H9 (cell line): ENCODE data around the gene TCHH. TPM values are rescaled to one million over a fixed set of nuclear protein-coding genes. Genes with fewer than 3 reads are reported as not detected.

Source experiments
- DNase-seq: peaks from one replicate; pipeline ENCODE4 v3.0.0-alpha.2; 2017
- H2AFZ ChIP-seq: one replicate; pipeline ENCODE4 v1.6.1; 2013; ENCODE audit warnings: mild to moderate bottlenecking, low read length, control low read depth, moderate library complexity
- H2AK5ac ChIP-seq: 2 replicates; pipeline ENCODE4 v1.6.1; 2013; ENCODE audit warnings: low read length, control low read depth, mixed read lengths; ENCODE audit not compliant: insufficient read length
- H2BK120ac ChIP-seq: one replicate; pipeline ENCODE4 v1.6.1; 2013; ENCODE audit warnings: low read depth, mild to moderate bottlenecking, low read length, control low read depth, inconsistent platforms; ENCODE audit not compliant: poor library complexity, severe bottlenecking
- H2BK12ac ChIP-seq: 2 replicates; pipeline ENCODE4 v1.6.1; 2013; ENCODE audit warnings: low read length, control low read depth, mixed read lengths, low read depth; ENCODE audit not compliant: insufficient read length
- H2BK15ac ChIP-seq: 2 replicates; pipeline ENCODE4 v1.6.1; 2013; ENCODE audit warnings: low read depth, low read length, control low read depth
- H2BK20ac ChIP-seq: one replicate; pipeline ENCODE4 v1.6.1; 2013; ENCODE audit warnings: low read depth, mild to moderate bottlenecking, low read length, control low read depth, inconsistent platforms; ENCODE audit not compliant: poor library complexity, severe bottlenecking
- H2BK5ac ChIP-seq: 2 replicates; pipeline ENCODE4 v1.6.1; 2013; ENCODE audit warnings: low read length, control low read depth, mixed read lengths; ENCODE audit not compliant: insufficient read length
- H3K14ac ChIP-seq: 2 replicates; pipeline ENCODE4 v1.6.1; 2013; ENCODE audit warnings: low read length, control low read depth; ENCODE audit not compliant: insufficient read depth
- H3K18ac ChIP-seq: 2 replicates; pipeline ENCODE4 v1.6.1; 2013; ENCODE audit warnings: low read depth, mild to moderate bottlenecking, mixed read lengths, low read length, control low read depth; ENCODE audit not compliant: insufficient read length
- H3K23ac ChIP-seq: 2 replicates; pipeline ENCODE4 v1.6.1; 2013; ENCODE audit warnings: low read length, control low read depth, mixed read lengths, low read depth; ENCODE audit not compliant: insufficient read length
- H3K23me2 ChIP-seq: 2 replicates; pipeline ENCODE4 v1.6.1; 2013; ENCODE audit warnings: low read depth, mild to moderate bottlenecking, mixed read lengths, low read length, control low read depth; ENCODE audit not compliant: insufficient read length, poor library complexity, severe bottlenecking
- H3K27ac ChIP-seq: 2 replicates; pipeline ENCODE4 v1.5.1; 2013; ENCODE audit warnings: low read length, control low read depth, mixed read lengths, low read depth; ENCODE audit not compliant: insufficient read length
- H3K27me3 ChIP-seq: 2 replicates; pipeline ENCODE4 v1.6.1; 2013; ENCODE audit warnings: low read length, control low read depth, inconsistent platforms; ENCODE audit not compliant: insufficient read depth
- H3K4ac ChIP-seq: 2 replicates; pipeline ENCODE4 v1.6.1; 2013; ENCODE audit warnings: low read depth, mild to moderate bottlenecking, control low read depth, inconsistent platforms, low read length, moderate library complexity
- H3K4me1 ChIP-seq: 2 replicates; pipeline ENCODE4 v1.6.1; 2013; ENCODE audit warnings: low read length, control low read depth, inconsistent platforms; ENCODE audit not compliant: insufficient read depth
- H3K4me2 ChIP-seq: 2 replicates; pipeline ENCODE4 v1.6.1; 2013; ENCODE audit warnings: low read length, control low read depth, mixed read lengths; ENCODE audit not compliant: insufficient read length, insufficient read depth
- H3K56ac ChIP-seq: 2 replicates; pipeline ENCODE4 v1.6.1; 2013; ENCODE audit warnings: low read depth, mild to moderate bottlenecking, mixed read lengths, low read length, control low read depth; ENCODE audit not compliant: insufficient read length
- H3K79me1 ChIP-seq: 2 replicates; pipeline ENCODE4 v1.6.1; 2013; ENCODE audit warnings: low read depth, mild to moderate bottlenecking, moderate library complexity, low read length, control low read depth, inconsistent platforms; ENCODE audit not compliant: insufficient read depth, poor library complexity, severe bottlenecking
- H3K79me2 ChIP-seq: 2 replicates; pipeline ENCODE4 v1.6.1; 2013; ENCODE audit warnings: low read length, control low read depth, inconsistent platforms; ENCODE audit not compliant: insufficient read depth
- H3K9ac ChIP-seq: 2 replicates; pipeline ENCODE4 v1.6.1; 2013; ENCODE audit warnings: low read length, control low read depth, mixed read lengths; ENCODE audit not compliant: insufficient read length; ENCODE audit errors: extremely low read depth
- H3K9me3 ChIP-seq: one replicate; pipeline ENCODE4 v1.6.1; 2013; ENCODE audit warnings: low read depth, low read length, inconsistent platforms; ENCODE audit not compliant: control insufficient read depth
- H3T11ph ChIP-seq: one replicate; pipeline ENCODE4 v1.6.1; 2013; ENCODE audit warnings: mild to moderate bottlenecking, low read length, control low read depth, inconsistent platforms
- H4K20me1 ChIP-seq: one replicate; pipeline ENCODE4 v1.6.1; 2013; ENCODE audit not compliant: control insufficient read depth, insufficient read length, insufficient read depth
- H4K5ac ChIP-seq: 2 replicates; pipeline ENCODE4 v1.6.1; 2013; ENCODE audit warnings: low read depth, mild to moderate bottlenecking, mixed read lengths, low read length, control low read depth; ENCODE audit not compliant: insufficient read length
- H4K8ac ChIP-seq: replicated peaks from 2 replicates; pipeline ENCODE4 v1.6.1; 2013; ENCODE audit warnings: low read length, control low read depth, mixed read lengths, low read depth; ENCODE audit not compliant: insufficient read length
- H4K91ac ChIP-seq: 2 replicates; pipeline ENCODE4 v1.6.1; 2013; ENCODE audit warnings: low read depth, mild to moderate bottlenecking, moderate library complexity, mixed read lengths, low read length, control low read depth; ENCODE audit not compliant: insufficient read length
- H3K27ac Mint-ChIP-seq, 3 experiments: 2 replicates in 2 of 3; 3 replicates in 1 of 3; pipeline ENCODE4 v1.8.0; 2020 to 2021; ENCODE audit warnings: mixed read lengths in 3 of 3, mild to moderate bottlenecking in 1 of 3, moderate library complexity in 1 of 3
- H3K27me3 Mint-ChIP-seq: 2 replicates; pipeline ENCODE4 v1.8.0; 2021; ENCODE audit warnings: low read depth, mild to moderate bottlenecking, moderate library complexity, mixed read lengths
- H3K36me3 Mint-ChIP-seq, 3 experiments: 2 replicates in 2 of 3; 3 replicates in 1 of 3; pipeline ENCODE4 v1.8.0; 2020 to 2021; ENCODE audit warnings: low read depth in 3 of 3, mixed read lengths in 3 of 3; ENCODE audit not compliant: insufficient read depth in 1 of 3
- H3K4me1 Mint-ChIP-seq, 2 experiments: 2 replicates each; pipeline ENCODE4 v1.8.0; 2020; ENCODE audit warnings: mixed read lengths in 2 of 2
- H3K4me3 Mint-ChIP-seq, 2 experiments: 2 replicates in 1 of 2; 3 replicates in 1 of 2; pipeline ENCODE4 v1.8.0; 2020 to 2021; ENCODE audit warnings: mild to moderate bottlenecking in 2 of 2, mixed read lengths in 2 of 2, moderate library complexity in 1 of 2
- H3K9me3 Mint-ChIP-seq, 2 experiments: 2 replicates in 1 of 2; 3 replicates in 1 of 2; pipeline ENCODE4 v1.8.0; 2020; ENCODE audit warnings: mild to moderate bottlenecking in 2 of 2, mixed read lengths in 2 of 2, moderate library complexity in 1 of 2
- CTCF ChIP-seq: fragments of 200-600 bp; sonication (generic); conservative IDR thresholded peaks from 3 replicates; pipeline ENCODE4 v1.8.0; 2021; ENCODE audit warnings: antibody characterized with exemption, mild to moderate bottlenecking
- WGBS: extraction: QIAGEN DNeasy Blood & Tissue Kit; methylation state at CpG from one replicate; pipeline ENCODE4 v1.1.7; 2013; ENCODE audit warnings: missing lambda C conversion rate, low lambda C conversion rate, mixed read lengths; ENCODE audit not compliant: insufficient read length; ENCODE audit errors: extremely low coverage; 5-methylcytosine and 5-hydroxymethylcytosine counted together
- total RNA-seq: library from RNA; stranded (reverse); gene quantifications from 2 replicates; pipeline ENCODE4 v1.2.1, GENCODE V29; 2021

Gene TCHH
- total RNA-seq, 1 experiment from 2014 or later: not detected

GRCh38 chr1:152112885-152113432, 2.3 kb downstream of the TCHH start:
- Histone ChIP-seq H3K4me1 (no peaks in the 10 kb centered on the region), H3K79me2 (no peaks in the 10 kb centered on the region), H3K79me1 (no peaks in the 10 kb centered on the region), H3K23me2 (peaks cover 3% of the 10 kb centered on the region), H3K4me2 (peak overlapping the region; percentile 49), H3K9ac (no peak overlapping the region), H3K14ac (no peak overlapping the region), H2BK120ac (no peak overlapping the region), H3K23ac (no peak overlapping the region), H2BK20ac (no peak overlapping the region), H3K18ac (no peak overlapping the region), H3K27ac (no peak overlapping the region), H3K56ac (no peak overlapping the region), H3T11ph (no peak overlapping the region), H4K91ac (no peak overlapping the region), H4K5ac (no peak overlapping the region), H3K27me3 (peaks cover 55% of the 10 kb centered on the region), H2BK15ac (no peak overlapping the region), H3K4ac (no peak overlapping the region), H4K8ac (no peak overlapping the region), H4K20me1 (no peaks in the 10 kb centered on the region), H2BK5ac (no peak overlapping the region), H2BK12ac (no peak overlapping the region), H3K9me3 (peaks cover 4% of the 10 kb centered on the region), H2AK5ac (no peak overlapping the region), H2AFZ (no peak overlapping the region)
- Mint-ChIP-seq H3K4me1 (no peaks in the 10 kb centered on the region), H3K9me3 (peaks cover 16 to 28% of the 10 kb centered on the region in 2 experiments), H3K36me3 (peaks cover 0 to 8% (median 0%) of the 10 kb centered on the region in 3 experiments; a peak in 4 of 7 replicates), H3K4me3 (no peak overlapping the region), H3K27me3 (no peaks in the 10 kb centered on the region; the same call in 1 of the 2 replicates), H3K27ac (no peak overlapping the region)
- DNase-seq: no peak
- TF ChIP-seq CTCF: no peak
- no CpG with 5 or more reads among the region's 13 CpGs for WGBS
